HG02623 (cell line): ENCODE results near the gene TNRC6C.

ENCODE experiments used
- ATAC-seq: cut with Tn5 transposase; IDR thresholded peaks from one replicate; pipeline ENCODE4 v1.9.1; 2021; ENCODE audit warnings: moderate library complexity; ENCODE audit not compliant: unreplicated experiment

The TNRC6C gene, protein sequence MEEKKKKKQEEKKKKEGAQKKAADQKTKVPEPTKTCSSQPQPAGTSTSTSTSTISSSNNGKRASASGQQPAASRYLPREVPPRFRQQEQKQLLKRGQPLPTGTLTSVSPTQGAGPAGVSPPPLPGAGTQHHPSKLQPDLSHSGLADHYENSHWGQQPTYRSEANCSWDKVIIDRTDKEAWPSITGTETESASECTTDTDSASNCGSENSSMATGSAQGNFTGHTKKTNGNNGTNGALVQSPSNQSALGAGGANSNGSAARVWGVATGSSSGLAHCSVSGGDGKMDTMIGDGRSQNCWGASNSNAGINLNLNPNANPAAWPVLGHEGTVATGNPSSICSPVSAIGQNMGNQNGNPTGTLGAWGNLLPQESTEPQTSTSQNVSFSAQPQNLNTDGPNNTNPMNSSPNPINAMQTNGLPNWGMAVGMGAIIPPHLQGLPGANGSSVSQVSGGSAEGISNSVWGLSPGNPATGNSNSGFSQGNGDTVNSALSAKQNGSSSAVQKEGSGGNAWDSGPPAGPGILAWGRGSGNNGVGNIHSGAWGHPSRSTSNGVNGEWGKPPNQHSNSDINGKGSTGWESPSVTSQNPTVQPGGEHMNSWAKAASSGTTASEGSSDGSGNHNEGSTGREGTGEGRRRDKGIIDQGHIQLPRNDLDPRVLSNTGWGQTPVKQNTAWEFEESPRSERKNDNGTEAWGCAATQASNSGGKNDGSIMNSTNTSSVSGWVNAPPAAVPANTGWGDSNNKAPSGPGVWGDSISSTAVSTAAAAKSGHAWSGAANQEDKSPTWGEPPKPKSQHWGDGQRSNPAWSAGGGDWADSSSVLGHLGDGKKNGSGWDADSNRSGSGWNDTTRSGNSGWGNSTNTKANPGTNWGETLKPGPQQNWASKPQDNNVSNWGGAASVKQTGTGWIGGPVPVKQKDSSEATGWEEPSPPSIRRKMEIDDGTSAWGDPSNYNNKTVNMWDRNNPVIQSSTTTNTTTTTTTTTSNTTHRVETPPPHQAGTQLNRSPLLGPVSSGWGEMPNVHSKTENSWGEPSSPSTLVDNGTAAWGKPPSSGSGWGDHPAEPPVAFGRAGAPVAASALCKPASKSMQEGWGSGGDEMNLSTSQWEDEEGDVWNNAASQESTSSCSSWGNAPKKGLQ (N-terminal part only)

DNA sequence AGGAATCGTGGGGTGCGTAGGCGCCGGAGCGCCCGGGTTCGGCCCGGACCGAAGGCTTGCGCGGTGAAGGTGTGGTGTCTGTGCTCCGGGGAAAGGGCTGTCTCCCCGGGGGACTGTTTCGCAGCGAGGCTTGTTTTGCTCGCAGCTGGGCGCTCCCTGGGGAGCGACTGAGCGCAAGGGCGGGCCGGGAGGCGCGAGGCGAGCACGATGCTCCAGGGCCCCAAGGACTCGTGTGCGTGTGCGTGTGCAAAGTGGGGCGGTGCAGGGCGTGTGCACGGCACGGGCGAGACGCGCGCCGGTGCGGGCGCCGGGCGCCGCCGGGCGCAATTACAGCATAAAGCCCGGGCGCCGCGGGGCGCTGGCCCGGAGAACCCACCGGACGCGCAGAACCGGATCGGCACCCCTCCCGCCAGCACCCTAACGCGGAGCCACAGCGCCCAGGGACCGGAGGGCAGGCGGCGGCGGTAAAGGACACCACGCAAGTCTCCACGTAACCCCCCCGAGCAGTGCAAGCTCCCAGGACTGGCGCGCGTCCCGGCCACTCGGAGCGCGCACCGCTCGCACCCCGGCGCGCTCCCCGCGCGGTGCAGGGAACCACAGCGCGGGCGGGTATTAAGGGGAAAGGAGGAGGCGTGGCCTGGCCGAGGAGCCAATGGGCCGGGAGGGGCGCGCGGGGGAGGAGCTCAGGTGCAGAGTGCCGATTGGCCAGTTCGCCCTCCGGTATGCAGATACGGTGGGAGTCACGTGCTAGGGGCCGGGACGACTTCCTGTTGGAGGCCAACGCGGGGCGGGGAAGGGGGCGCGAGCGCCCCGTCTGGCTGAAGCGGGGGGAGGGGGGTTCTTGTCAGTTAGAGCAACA, at the start of gene TNRC6C:
Gene TNRC6C (plus strand): TSS at position 847 of the 859 bp plus-strand sequence. CDS start 45,504 bp downstream, outside the sequence.
- ATAC-seq, result peak; percentile 83

DNA sequence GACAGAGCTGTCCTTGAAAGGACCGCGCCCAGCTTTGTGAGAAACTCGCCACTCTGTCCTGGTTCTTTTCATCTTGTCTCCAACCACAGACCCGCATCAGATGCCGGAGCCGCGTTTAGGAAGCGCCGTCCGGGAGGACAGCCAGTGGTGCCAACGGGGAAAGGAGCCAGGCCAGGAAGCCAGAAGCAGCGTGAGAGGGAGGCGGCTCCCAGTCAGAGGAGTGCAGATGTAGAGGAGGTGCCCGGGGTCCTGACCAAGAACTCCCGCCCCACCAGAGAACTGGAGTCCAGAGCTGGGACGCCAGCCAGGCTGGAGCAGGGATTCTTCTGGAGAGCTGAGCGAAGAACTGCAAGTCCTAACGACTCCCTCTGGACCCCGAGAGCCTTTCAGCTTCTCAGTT, 49.3 kb upstream of the TNRC6C start:
- no peak for ATAC-seq

DNA sequence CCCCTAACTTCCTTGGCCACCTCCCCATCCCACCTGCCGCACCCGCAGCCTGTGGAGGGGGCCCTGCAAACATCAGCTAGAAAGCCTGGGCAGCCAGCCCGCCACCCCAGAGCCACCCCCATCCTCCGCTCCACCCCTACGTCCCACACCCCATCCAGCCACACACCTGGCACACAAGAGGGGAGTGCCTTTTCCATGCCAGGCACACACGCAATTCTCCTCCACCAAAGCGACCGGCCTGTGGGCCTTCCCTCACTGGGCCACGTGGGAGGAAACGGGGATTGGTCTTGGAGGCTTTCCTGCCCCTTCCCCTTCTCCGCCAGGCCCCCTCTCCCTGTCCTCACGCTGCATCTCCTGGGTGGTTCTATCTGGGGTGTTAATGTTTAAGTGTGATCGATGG, 48.7 kb upstream of the TNRC6C start:
- no peak for ATAC-seq

DNA sequence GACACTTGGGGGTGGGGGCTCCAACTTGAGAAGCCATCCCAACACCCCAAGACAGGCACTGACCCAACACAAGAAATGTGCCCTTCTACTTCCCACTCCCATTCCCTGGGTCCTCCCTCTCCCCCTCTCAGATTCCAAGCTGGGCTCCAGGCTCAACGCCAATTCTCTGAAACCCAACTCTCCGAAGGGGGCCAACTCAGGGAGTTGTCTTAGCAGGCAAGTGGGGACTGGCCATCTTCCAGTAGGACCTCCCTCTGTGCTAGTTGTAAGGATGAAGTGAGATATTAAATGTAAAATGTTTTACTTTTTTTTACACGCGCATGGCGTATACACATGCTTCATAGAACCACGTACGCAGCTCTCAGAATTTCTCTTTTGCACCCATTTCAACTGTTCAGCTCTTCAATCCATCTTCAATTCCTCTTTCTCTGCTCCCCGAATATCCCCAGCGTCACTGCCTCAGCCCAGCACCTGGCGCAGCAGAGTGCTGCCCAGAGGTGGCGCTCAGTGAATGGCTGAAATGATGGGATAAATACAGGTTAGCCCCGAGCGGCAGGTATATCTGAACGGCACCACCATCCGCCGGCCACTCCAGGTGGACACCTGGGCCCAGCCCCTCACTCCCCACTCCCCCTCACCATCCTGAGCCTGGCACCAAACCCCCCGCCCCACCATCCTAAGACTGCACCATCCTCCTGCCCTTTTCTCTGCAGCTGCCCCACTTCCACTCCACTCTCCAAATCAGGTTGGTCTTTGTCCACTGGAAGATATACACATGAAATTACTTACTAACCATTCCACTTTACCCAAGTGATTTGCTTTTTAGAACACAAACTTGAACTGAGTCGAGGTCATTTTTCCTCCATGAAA, 43.9 kb upstream of the TNRC6C start:
- no peak for ATAC-seq

DNA sequence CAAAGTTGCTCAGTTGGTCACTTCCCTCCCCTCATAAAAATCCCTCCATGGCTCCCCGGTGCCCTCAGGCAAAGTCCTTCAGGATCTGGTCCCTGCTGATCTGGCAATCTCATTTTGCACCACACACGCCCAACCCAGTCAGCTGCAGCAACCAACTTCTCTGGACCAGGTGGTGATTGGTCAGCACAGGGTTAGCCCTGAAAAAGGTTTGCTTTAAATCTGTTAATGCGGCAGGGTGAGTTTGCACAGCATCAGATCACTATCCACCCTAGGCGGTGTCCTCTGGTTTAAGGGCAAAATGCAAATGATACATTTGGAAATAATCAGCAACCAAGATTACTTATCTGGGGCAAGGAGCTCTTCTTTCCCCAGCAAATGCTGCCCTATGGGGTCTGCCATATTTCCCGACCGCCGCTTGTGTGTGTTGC, 42.9 kb upstream of the TNRC6C start:
- ATAC-seq, result no peak

DNA sequence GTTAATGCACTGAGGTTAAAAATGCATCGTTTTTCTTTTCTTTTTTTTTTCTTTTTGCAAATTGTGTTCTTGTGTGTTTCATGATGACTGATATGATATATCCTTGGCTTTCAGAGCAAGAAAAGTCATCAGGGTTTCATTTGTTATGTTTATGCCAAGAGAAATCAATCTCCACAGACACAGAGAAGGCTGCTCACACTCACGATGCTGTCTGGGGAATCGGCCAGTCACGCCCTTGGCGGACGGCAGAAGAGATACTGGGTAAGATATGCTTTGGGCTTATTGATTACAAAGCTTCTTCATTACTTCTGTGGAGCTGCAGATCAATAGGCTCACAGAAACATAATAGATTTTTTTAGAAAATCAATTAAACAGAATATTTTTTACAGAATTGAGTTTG, 42.2 kb upstream of the TNRC6C start:
- no peak for ATAC-seq

DNA sequence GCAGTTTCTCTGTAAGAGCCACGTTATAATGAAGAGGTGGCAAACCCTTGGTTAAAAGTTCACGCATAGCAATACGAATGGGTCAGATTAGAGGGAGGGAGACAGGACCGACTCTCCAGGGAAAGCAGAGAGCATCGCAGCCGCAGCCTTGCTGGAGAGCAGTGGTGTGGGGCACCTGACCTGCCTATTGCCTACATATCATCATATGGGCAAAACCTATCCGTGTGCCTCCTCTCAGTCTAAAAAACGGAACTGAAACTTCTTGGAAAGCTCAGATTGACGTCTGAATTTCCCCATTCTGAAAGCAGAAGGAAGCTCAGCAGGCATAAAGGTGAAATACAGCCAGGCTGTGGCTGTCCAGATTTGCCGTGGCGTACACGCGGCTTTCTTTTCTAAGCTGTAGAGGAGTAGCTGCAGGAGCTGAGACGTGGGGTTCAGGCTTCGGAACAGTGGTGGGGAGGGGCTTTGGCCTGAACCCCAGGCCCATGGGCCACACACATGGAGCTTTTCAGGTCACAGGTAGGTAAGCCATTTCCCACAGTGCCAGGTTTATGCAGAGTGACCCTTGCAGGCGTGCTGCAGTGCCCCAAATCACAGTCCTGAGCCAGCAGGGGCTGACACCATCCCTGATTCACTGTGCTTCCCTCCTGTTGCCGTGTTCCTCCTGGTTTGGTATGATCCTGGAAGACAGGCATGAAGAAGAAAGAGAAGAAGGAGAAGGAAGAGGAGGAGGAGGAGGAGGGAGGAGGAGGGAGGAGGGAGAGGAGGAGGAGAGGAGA, 41.6 kb upstream of the TNRC6C start:
- no peak for ATAC-seq

DNA sequence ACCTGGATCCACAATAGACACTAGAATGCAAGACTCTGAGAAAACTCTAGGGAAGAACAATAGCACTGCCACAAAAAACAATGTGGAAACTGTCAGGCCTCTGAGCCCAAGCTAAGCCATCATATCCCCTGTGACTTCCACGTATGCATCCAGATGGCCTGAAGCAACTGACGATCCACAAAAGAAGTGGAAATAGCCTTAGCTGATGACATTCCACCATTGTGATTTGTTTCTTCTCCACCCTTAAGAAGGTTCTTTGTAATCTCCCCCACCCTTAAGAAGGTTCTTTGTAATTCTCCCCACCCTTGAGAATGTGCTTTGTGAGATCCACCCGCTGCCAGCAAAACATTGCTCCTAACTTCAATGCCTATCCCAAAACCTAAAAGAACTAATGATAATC, 39.2 kb upstream of the TNRC6C start:
- ATAC-seq, result no peak

DNA sequence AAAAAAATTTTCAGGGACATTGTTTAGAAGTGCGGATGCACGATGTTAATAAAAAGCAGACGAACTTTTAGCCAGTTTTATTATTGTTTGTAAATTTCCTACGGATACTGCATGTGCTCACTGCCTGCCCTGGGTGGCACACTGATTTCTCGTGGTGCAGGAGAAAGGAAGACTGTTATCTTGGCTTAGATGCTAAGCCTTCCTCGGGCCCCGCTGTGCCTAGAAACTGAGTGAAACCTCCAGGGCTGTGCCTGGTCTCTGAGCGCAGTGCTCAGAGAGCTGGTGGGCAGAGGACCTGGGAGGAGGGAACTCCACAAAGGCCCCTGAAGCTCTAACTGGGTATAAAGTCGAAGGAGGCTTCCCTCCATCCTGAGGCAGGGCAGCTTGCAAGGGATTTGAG, 35.4 kb upstream of the TNRC6C start:
- no peak for ATAC-seq

DNA sequence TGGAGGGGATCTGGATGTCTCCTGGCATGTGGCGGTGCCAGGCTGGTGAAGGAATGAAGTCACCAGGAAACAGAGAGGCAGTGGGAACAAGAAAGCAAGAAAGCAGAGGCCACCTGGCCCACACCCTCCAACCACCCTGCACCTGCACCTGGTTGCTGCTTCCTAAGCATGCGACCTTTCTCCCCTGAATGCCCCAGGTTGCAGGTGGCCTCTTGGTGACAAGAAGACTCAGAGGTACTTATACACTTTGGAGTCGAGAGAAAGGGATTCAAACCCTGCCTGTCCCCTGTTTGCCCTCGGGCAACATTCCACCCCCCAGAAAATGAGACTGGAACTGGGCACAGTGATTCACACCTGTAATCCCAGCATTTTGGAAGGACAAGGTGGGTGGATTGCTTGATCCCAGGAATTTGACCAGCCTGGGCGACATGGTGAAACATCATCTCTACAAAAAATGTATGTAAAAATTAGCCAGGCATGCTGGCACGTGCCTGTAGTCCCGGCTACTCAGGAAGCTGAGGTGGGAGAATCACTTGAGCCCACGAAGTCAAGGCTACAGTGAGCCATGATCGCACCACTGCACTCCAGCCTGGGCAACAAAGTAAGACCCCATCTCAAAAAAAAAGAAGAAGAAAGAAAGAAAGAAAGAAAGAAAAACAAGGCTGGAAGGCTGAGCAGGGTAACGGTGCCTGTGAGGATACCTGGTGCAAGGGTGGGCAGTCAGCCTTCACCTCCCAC, 34.6 kb upstream of the TNRC6C start:
- ATAC-seq, result no peak

DNA sequence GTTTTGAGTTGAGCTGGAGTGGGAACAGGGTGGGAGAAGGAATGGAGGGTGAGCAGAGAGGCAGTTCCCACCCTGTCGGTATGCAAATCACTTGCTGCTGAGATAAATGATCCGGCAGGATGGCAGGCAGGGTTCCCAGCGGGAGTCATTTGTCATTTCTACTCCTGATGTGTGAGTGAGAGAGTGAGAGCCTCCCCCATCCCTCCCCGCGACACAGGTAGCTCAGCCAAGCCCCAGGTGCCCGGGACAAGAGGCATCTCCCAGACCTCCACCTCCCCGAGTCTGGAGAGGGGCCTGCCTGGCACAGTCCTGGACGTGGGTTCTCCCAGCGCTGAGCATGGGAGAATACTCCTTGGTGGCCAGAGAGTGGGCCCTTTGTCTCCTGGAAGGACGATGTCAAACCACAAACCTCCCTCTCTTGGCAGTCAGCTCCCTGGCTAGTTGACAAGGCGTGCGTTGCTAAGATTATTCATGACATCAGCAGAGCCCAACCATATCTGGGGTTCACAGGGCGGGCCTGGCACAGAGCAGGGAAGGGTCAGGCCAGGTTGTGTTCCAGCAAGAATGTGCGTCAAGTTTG, 33.7 kb upstream of the TNRC6C start:
- ATAC-seq, result no peak

DNA sequence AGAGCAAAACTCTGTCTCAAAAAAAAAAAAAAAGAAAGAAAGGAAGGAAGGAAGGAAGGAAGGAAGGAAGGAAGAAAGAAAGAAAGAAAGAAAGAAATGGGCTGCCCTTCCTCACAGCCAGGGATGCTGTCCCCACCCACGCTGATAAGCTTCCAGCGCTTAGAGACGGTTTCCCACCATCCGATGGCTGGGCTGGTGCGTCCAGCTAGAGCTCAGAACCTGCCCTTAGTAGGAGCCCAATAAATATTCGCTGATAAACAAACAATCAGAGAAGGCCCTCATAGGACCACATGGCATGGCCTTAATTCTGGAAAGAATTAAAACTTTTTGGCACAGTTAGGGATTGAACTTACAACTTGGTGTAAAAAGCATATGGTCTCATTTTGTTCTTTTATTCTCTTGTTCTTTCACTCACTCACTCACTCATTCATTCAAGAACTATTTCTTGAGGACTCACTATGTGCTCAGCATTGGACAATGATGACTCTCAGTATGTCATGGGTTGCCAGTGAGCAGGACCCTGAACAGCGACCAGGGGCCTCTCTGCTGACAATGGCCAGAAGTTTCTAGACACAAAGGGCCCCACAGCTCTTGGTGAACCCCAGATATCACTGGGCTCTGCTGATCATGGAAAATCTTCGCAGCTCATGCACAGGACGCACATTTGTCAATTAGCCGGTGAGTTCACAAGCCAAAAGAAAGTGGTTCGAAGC, 32.5 kb upstream of the TNRC6C start:
- ATAC-seq, result no peak

DNA sequence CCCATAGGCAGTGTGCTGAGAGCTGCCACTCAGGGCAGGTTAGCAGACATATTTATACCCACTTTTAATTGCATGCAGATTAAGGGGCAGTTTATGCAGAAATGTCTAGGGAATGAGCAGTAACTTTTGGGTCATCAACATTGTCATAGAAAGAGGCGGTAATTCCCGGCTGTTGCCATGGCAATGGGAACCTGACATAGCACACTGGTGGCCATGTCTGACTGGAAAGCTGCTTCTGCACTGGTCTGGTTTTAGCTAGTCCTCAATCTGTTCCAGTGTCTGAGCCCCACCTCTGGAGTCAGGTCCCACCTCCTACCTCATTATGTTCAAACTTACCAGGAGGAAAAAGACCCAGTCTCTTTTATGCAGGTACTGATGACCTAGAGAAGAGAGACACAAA, 31.5 kb upstream of the TNRC6C start:
- ATAC-seq, result no peak

DNA sequence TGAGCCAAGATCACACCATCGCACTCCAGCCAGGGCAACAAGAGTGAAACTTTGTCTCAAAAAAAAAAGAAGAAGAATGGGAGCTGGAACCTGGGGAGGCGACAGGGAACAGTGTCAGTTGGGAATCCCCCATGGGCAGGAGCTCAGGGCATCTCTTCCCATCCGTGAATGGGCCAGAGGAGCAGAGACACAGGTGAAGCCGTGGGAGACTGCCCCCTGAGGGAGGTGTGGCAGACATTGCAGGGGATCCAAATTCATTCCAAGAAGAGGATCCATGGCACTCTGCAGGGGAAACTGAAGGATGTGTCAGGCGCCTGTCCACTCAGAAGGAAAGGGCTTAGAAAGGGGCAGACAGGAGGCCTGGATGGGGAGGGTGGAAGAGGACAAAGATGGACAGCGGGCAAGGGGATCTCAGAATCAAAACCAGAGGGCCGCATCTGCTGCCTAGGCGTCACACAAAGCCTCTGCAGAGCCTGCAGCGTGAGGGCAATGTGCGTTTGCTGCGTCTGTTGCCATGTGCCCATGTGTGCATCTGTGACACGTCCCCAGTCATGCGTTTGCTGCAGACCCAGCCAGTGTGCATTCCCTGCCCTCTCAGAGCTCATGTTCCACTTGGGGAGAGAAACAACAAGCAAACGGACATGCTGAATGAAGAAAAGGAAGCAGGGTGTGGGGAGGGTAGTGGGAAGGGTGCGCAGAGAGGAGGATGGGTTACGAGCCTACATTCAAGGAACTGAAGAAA, 30.6 kb upstream of the TNRC6C start:
- ATAC-seq, result no peak

DNA sequence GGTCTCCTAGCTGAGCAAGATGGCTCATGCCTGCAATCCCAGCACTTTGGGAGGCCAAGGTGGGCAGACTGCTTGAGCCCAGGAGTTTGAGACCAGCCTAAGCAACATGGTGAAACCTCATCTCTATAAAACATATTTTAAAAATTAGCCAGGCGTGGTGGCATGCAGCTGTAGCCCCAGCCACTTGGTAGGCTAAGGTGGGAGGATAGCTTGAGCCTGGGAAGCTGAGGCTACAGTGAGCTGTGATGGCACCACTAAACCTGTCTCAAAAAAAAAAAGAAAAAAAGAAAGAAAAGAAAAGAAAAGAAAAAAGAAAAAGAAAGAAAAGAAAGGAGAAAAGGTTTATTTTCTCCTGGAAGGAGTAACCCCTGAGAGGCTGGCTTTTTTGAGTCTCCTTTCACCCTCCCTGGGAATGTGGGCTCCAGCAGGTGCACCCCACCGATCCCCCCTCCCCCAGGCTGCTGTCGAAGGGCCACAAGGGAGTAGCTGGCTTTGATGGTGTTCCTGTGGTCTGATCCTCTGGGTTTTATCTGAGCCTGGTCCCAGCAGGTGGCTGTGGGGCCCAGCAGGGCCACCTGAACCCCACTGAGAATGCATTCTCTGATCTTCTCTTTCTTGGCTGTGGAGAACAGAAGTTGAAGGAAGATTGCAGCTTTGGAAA, 29.9 kb upstream of the TNRC6C start:
- ATAC-seq, result no peak

DNA sequence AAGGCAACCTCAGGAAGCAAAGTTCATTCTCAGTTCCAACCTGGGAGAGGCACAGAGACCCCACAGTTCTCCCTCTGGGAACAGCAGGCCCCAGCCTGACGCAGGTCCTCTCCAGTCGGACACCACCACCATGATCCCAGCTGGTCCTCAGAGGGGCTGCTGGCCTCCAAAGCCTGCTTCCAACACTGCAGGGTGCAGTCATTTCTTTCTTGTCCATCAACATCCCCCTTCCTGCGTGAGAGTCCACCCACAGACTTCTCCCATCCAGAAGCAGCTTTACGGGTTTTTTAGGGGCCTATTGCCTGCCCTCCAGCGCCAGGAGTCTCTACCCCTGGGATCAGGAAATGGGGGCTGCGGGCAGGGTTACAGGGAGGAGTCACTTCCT, 29.3 kb upstream of the TNRC6C start:
- no peak for ATAC-seq
